Osteoblast (primary cell): ENCODE data around the gene GNRHR. TPM values are rescaled to one million over a fixed set of nuclear protein-coding genes. Genes with fewer than 3 reads are reported as not detected.

Experiments used
- DNase-seq: peaks from one replicate; pipeline ENCODE4 v3.0.0; 2011; ENCODE audit warnings: low spot score, mixed read lengths; ENCODE audit not compliant: insufficient read length; ENCODE audit errors: missing footprints
- H2AFZ ChIP-seq: 2 replicates; pipeline ENCODE4 v1.6.0; 2011; ENCODE audit warnings: mild to moderate bottlenecking, low read length
- H3K27ac ChIP-seq: 2 replicates; pipeline ENCODE4 v1.5.1; 2011; ENCODE audit warnings: mild to moderate bottlenecking, low read depth, low read length, moderate library complexity
- H3K27me3 ChIP-seq: 2 replicates; pipeline ENCODE4 v1.6.0; 2012; ENCODE audit warnings: mild to moderate bottlenecking, control low read depth, inconsistent platforms, low read length, moderate library complexity; ENCODE audit not compliant: insufficient read depth
- H3K36me3 ChIP-seq: 2 replicates; pipeline ENCODE4 v1.5.1; 2011; ENCODE audit warnings: mild to moderate bottlenecking, low read length, control low read depth, moderate library complexity; ENCODE audit not compliant: insufficient read depth
- H3K4me1 ChIP-seq: 2 replicates; pipeline ENCODE4 v1.5.1; 2011; ENCODE audit warnings: mild to moderate bottlenecking, low read length, control low read depth, moderate library complexity; ENCODE audit not compliant: insufficient read depth
- H3K4me2 ChIP-seq: 2 replicates; pipeline ENCODE4 v1.6.0; 2011; ENCODE audit warnings: mild to moderate bottlenecking, low read length; ENCODE audit not compliant: insufficient read depth
- H3K4me3 ChIP-seq: fragments of 200-600 bp; sonication (generic); 3 replicates; pipeline ENCODE4 v1.5.1; 2012; ENCODE audit warnings: mild to moderate bottlenecking, low read length, inconsistent platforms; ENCODE audit not compliant: insufficient read depth
- H3K79me2 ChIP-seq: 2 replicates; pipeline ENCODE4 v1.6.0; 2012; ENCODE audit warnings: mild to moderate bottlenecking, low read length, control low read depth, inconsistent platforms; ENCODE audit not compliant: insufficient read depth
- H3K9me3 ChIP-seq: 2 replicates; pipeline ENCODE4 v1.5.1; 2011; ENCODE audit warnings: low read depth, low read length, control low read depth
- H4K20me1 ChIP-seq: 2 replicates; pipeline ENCODE4 v1.6.0; 2012; ENCODE audit warnings: mild to moderate bottlenecking, low read length, control low read depth; ENCODE audit not compliant: insufficient read depth
- CTCF ChIP-seq: IDR thresholded peaks from 2 replicates; pipeline ENCODE4 v1.5.1; 2011; ENCODE audit warnings: mild to moderate bottlenecking, low read depth, low read length, moderate library complexity; ENCODE audit errors: extremely low read depth
- total RNA-seq: library from RNA; depleted of rRNA; stranded (reverse); fragments of >200 nt; gene quantifications from 2 replicates; pipeline ENCODE4 v1.2.3, GENCODE V29; 2012

The GNRHR gene
- total RNA-seq, 1 donor = not detected

GRCh38 chr4:67697860-67698687, 56.1 kb downstream of the GNRHR start:
- Histone ChIP-seq H2AFZ (no peak overlapping the region), H3K4me1 (peaks cover 14% of the 10 kb centered on the region), H3K27ac (no peak overlapping the region), H4K20me1 (peaks cover 2% of the 10 kb centered on the region), H3K9me3 (no peaks in the 10 kb centered on the region), H3K4me3 (no peak overlapping the region), H3K27me3 (no peaks in the 10 kb centered on the region), H3K36me3 (no peaks in the 10 kb centered on the region), H3K79me2 (peaks cover 74% of the 10 kb centered on the region), H3K4me2 (no peak overlapping the region)
- DNase-seq = no peak
- no peak for TF ChIP-seq CTCF

- H3K27me3 ChIP-seq = no peaks in the 10 kb centered on the region
- H3K36me3 ChIP-seq = peaks cover 18% of the 10 kb centered on the region
- H2AFZ ChIP-seq = no peak overlapping the region
- H3K9me3 ChIP-seq = no peaks in the 10 kb centered on the region
- no peak for TF ChIP-seq CTCF
- H3K4me2 ChIP-seq = no peak overlapping the region
- DNase-seq = no peak
- no peak overlapping the region for H3K4me3 ChIP-seq
- peaks cover 83% of the 10 kb centered on the region for H3K79me2 ChIP-seq
- H3K27ac ChIP-seq = no peak overlapping the region
- H4K20me1 ChIP-seq = peaks cover 5% of the 10 kb centered on the region
- peaks cover 8% of the 10 kb centered on the region for H3K4me1 ChIP-seq
These were observed 58.1 kb downstream of the GNRHR start for GRCh38 chr4:67696061-67696460.

GRCh38 chr4:67694662-67695061, 59.5 kb downstream of the GNRHR start:
- DNase-seq = no peak

More at GRCh38 chr4:67694662-67695061, 59.5 kb downstream of the GNRHR start:
- no peak overlapping the region for H3K4me3 ChIP-seq
- peaks cover 1% of the 10 kb centered on the region for H3K4me1 ChIP-seq
- H3K79me2 ChIP-seq = peaks cover 82% of the 10 kb centered on the region
- H3K4me2 ChIP-seq = no peak overlapping the region
- H3K27me3 ChIP-seq = no peaks in the 10 kb centered on the region
- H4K20me1 ChIP-seq = peaks cover 5% of the 10 kb centered on the region
- no peak overlapping the region for H2AFZ ChIP-seq
- H3K9me3 ChIP-seq = no peaks in the 10 kb centered on the region
- no peak overlapping the region for H3K27ac ChIP-seq
- no peak for TF ChIP-seq CTCF
- H3K36me3 ChIP-seq = peaks cover 18% of the 10 kb centered on the region
